DMS153 treated with DMSO at 0.1 percent for 48 hours (cell line): ENCODE data around the gene TTLL9.

Experiments used
- DNase-seq: peaks from one replicate; lab custom pipeline; 2025; ENCODE audit not compliant: unreplicated experiment; lab: John Stamatoyannopoulos, UW

Gene TTLL9

GRCh38 chr20:31836853-31837608 is 33.4 kb upstream of the TTLL9 start:
- no peak for DNase-seq

DNA sequence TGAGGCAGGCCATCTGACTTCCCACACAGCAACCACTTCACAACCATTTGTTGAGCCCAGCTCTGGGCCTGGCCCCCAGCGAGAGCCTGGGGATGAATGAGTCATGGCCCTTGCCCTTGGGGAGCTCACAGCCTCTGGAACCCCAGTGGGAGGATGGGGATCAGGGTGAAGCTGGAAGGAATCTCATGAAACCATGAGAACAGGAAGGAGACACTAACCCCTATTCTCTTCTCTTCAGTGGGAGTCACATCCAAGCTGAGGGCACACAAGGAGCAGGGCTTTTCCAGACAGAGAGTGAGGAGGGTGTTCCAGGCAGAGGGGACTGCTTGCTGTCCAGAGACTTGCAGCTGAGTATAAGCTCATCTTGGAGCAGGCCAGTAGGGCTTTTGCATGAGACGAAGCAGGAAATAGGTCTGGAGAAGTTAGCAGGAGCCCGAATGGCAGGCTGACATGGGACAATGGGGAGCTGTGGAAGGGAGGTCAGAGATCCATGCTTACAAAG is 32.5 kb upstream of the TTLL9 start:
- DNase-seq = no peak

GRCh38 chr20:31838646-31839292 is 31.7 kb upstream of the TTLL9 start:
- DNase-seq = no peak

DNA sequence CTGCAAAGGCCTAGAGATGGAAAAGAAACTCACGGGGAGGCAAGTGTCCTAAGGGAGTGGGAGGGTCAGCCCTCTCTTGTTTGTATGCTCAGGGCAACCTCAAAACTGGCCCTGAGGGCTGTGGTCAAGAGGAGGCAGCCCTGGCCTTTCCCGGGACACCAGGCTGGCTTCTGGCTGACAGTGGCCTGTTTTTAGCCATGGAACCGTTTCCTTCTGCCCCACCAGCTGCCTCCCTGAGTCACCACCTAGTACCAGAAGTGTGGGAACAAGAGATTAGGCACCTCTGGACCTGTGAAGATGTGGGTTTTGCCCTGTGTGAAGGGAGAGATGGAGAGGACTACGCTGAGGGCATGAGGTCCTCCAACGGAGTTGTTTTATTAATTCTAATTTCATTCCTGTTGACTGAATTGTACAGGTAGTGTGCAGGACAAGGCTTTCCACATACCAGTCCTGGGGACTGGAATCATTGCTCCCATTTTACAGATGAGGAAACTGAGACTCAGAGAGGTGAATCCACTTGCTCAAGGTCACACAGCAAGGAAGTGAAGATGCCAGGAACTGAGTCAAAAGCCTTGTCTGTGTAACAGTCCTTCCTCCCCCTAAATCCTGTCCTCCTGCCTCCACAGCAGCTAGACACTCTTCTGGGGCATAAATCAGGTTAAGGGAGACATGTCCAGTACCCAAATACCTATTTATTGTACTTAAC is 30.5 kb upstream of the TTLL9 start:
- no peak for DNase-seq

DNA sequence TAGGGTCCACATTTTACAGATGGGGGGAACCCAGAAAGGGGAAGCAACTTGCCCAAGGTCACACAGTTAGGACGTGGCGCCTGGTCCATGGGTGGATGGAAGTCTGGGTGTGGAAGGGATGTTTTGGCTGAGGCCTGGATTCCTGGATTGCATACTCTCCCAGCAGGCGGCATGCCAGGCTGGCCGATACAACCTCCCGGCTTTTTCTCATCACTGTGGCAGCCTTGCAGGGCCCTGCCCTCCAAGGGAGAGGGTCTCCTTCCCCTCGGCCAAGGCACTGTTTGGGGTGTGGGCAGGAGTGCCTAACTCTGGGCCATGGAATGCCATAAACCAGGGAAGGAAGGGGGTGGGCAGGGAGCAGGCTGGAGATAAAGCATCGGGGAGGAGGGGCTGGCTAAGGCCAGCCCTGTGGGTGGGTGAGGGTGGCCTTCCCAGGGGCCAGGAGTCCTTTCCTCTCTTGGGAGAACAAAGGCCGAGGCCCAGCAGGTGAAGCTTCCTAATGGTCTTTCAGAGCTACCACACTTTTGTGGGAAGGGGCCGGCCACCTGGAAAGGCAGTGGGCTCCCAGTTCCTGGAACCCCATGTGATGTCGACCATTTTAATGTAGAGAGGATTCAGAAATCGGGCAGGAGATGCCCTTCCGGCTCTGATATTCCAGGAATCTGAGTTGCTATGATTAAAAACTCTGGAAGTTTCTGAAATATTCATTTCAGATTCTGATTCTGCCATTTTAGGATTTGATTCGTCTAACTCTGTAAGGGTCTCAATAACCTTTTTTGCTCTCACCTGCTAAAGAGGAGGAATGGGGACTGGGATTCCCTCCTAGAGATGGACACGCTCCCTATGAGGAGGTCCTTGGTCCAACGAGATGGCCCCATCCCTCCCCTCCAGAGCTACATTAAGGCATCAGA is 29.3 kb upstream of the TTLL9 start:
- DNase-seq = no peak

DNA sequence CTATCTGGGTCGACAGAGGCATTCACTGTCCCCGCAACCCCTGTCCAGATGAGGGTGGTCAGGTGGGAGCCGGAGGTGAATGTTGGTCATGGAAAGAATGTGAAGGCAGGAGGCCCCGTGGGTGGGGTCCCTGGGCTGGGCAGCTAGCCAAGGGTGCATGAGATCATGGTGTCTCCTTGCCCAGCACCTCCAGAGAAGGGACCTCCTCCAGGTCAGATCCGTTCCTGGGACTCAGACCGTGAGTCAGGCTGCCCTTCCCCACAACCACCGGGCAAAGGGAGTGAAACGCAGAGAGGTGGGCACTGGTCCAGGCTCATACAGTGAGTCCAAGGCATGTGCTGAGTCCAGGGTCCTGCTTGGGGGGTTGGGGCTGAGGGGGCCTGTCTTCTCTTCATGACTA is 28.5 kb upstream of the TTLL9 start:
- DNase-seq = no peak

DNA sequence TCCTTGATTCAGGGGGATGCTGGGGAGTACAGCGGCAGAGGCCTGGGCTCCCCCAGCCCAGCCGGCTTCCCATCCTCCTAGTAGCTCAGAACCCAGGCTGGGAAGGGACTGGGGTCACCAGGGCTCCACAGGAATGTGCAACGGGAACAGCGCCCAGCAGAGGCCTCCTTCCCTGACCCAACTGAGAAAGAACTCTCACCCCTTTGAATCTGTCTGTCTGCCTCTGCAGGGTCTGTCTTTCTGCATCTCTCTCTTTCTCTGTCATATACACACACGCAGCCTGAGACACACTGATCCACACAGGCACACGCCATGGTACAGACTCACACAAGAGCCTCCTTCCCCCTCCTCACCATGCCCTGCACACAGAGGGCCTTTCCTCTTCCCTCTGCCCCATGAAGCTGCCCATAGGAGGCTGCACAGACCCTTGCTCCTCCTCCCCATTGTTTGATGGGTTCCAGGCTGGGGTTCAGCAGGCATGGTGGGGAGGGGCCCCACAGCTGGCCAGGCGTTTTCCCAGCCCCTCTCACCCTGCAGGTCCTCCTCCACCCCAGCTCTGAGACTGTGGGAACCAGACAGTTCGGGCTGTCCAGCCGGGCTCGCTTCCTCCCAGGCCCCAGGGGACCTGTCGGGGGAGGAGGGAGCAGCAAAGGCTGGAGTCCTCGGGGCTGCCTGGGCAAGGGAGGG is 27.8 kb upstream of the TTLL9 start:
- DNase-seq = no peak

DNA sequence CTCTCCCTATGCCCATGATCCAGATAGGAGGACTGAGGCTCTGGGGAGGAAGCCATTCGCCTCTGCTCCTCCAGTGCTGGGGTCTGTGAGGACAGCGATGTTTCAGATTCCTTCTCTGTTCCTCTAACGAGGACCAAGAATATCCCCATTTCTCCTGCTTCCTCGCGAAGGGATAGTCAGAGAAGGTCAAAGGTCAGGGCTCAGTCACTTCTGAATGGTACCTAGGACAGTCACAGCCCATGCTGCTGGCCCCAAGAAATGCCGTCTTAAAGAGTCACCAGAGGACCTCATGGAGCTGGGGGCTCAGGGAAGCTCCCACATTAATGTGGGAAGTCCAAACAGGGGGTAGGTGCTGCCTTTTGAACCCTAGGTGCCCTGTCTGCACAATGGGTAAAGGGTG is 27.1 kb upstream of the TTLL9 start:
- DNase-seq = no peak

- DNase-seq = no peak
Observed at GRCh38 chr20:31843881-31844280, 26.6 kb upstream of the TTLL9 start.

GRCh38 chr20:31844737-31845299 is 25.6 kb upstream of the TTLL9 start:
- DNase-seq = no peak

DNA sequence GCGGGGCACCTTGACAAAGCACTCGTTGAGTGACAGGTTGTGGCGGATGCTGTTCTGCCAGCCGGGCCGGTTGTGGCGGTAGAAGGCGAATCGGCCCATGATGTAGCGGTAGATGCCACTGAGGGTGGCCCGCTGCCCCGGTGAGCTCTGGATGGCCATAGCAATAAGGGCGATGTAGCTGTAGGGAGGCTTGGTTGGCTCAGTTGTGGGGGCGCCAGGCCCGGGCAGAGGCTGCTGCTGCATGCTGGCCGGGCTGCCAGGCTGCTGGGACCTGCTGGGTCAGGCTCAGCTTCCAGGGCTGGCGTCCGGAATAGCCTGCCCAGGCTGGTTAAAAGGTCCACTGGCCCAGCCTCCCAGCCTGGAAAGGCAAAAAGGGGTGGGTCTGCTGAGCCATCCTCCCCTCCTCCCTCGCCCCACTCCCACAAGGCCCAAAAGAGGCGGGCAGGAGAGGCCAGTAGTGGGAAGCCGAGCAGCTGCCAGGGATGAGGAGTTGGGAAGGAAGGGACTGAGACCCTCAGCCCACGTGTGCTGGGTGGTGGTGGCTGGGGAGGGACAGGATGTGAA is 25.1 kb upstream of the TTLL9 start, which contains the start of gene FOXS1:
Gene FOXS1, minus strand, starts transcription at position 305 of the 564 bp plus-strand sequence. Its CDS starts 62 bp downstream, at position 243.
- DNase-seq = no peak

GRCh38 chr20:31846793-31847138 is 23.7 kb upstream of the TTLL9 start:
- DNase-seq = no peak

- DNase-seq = no peak
Observed at GRCh38 chr20:31848088-31848999, 22.1 kb upstream of the TTLL9 start.

DNA sequence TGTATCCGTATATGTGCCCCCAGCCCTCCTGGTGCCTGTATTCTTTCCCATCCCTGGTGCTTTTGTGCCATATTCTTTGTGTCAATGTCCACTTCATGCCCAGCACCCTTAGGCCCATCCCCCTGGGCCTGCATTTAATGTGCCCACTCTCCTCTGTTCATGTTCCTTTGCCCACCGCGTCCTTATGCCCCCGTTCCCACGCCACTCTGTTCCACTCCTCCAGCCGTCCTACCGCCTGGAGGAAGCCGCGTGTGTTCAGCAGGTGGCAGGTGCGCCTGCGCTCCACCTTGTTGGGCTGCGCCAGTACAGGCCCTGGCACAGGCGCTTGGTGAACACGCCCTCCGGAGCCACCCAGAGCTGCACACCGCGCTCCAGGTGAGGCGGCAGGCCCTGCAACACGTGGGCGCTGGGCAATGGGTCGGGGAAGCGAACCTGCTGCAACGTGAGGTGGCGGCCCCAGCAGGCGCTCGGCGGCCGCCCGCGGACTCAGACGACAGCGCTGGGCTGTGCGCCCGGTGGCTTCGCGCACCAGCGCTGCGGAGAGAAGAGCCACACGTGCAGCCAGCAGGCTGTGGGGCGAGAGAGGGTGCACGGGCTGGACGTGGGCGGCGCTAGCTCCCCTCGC is 21.0 kb upstream of the TTLL9 start:
- peak; percentile 32 for DNase-seq

- no peak for DNase-seq
Observed at GRCh38 chr20:31851240-31851955, 19.0 kb upstream of the TTLL9 start.

DNA sequence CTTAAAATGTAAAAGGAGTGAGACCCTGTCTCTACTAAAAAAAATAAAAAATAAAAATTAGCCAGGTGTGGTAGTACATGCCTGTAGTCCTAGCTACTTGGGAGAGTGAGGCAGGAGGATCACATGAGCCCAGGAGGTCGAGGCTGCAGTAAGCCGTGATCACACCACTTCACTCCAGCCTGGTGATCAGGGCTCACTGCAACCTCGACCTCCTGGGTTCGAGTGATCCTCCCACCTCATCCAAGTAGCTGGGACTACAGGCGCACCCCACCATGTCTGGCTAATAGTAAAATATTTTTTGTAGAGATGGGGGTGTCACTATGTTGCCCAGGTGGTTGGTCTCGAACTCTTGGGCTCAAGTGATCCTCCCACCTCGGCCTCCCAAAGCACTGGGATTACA is 17.0 kb upstream of the TTLL9 start:
- DNase-seq = no peak

GRCh38 chr20:31856516-31856915 is 13.9 kb upstream of the TTLL9 start:
- DNase-seq = no peak
